Measurements from ENCODE around the gene AQP7.

GRCh38 chr9:33419708-33420303 lies 17.4 kb upstream of the AQP7 start:
- TF ChIP-seq RARB (CRISPR knock-in tag; IDR thresholded peaks at IDR 0.05): no peak
- no peak for TF ChIP-seq BACH2 (CRISPR knock-in tag; IDR thresholded peaks at IDR 0.05; ENCODE audit: borderline replicate concordance)
- no peak for TF ChIP-seq PPARA (CRISPR knock-in tag; IDR thresholded peaks at IDR 0.05; ENCODE audit: borderline replicate concordance)
- no peak for TF ChIP-seq ESRRG (CRISPR knock-in tag; IDR thresholded peaks at IDR 0.05)
- TF ChIP-seq PATZ1 (CRISPR knock-in tag; IDR thresholded peaks at IDR 0.05; ENCODE audit: borderline replicate concordance): no peak
- no peak for TF ChIP-seq ARNTL (CRISPR knock-in tag; IDR thresholded peaks at IDR 0.05; ENCODE audit: borderline replicate concordance, low read depth)
- TF ChIP-seq CSDC2 (CRISPR knock-in tag; IDR thresholded peaks at IDR 0.05): no peak
